HL-60 (cell line): Measurements from ENCODE around the gene KMT5C.

Experiments used
- DNase-seq, 2 experiments: peaks; one replicate each; pipeline ENCODE4 v3.0.0-alpha.2; 2010 to 2020; ENCODE audit warnings: low read depth in 1 of 2, low spot score in 1 of 2
- H3K27ac ChIP-seq: fragments of 250-450 bp; sonication (Bioruptor Pico); replicated peaks from 2 replicates; pipeline ENCODE4 v1.5.1; 2020; ENCODE audit warnings: mild to moderate bottlenecking, moderate library complexity
- H3K27me3 ChIP-seq: fragments of 250-450 bp; sonication (Bioruptor Pico); 2 replicates; pipeline ENCODE4 v1.5.1; 2021; ENCODE audit warnings: mild to moderate bottlenecking, moderate library complexity; ENCODE audit not compliant: insufficient read depth, poor library complexity, severe bottlenecking
- H3K4me3 ChIP-seq: replicated peaks from 2 replicates; pipeline ENCODE4 v1.5.1; 2011; ENCODE audit warnings: mild to moderate bottlenecking, control low read depth, low read length; ENCODE audit not compliant: insufficient read depth
- GABPA ChIP-seq: IDR thresholded peaks from 2 replicates; pipeline ENCODE4 v1.6.1; 2012; ENCODE audit warnings: low read depth
- POLR2AphosphoS5 ChIP-seq: IDR thresholded peaks from 2 replicates; pipeline ENCODE4 v1.6.1; 2012; ENCODE audit warnings: low read depth
- SPI1 ChIP-seq: IDR thresholded peaks from 2 replicates; pipeline ENCODE4 v1.6.1; 2012; ENCODE audit warnings: low read depth, mild to moderate bottlenecking, borderline replicate concordance
- TF ChIP-seq, protein P1 (sequence below): IDR thresholded peaks from one replicate; pipeline ENCODE4 v1.5.1; 2011; ENCODE audit warnings: low read length, control low read depth, inconsistent platforms; ENCODE audit not compliant: insufficient read depth
- TF ChIP-seq, protein P2 (sequence below): IDR thresholded peaks from 2 replicates; pipeline ENCODE4 v1.6.1; 2012; ENCODE audit warnings: low read depth; ENCODE audit not compliant: insufficient replicate concordance

Gene KMT5C

DNA sequence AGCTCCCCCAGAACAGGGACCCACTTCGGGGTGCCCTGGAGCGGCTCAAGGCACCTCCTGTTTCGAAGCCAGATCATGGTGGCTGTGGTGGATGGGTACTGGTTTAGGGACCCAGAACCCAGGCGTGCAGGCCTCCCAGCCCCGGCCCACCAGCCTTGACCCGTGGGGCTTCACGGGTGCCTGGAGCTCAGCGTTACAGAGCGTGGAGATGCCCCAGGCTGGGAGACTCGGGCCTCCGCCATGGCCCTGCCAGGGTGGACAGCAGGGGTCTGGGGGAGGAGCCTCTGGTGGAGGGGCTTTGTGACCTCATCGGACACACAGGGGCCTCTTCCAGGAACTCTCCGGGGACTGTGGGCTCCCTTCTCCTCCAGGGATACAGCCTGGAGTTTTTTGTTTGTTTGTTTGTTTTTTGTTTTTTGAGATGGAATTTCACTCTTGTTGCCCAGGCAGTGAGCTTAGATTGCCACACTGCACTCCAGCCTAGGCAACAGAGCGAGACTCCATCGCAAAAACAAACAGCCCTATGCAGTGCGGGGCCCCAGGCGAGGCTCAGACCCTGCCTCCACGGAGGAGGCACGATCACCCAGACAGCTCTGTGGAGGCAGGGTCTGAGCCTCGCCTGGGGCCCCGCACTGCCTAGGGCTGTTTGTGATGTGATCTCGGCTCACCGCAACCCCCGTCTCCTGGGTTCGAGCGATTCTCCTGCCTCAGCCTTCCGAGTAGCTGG, 23.5 kb downstream of the KMT5C start, which contains the start of gene GARIN5B:
TSS of gene GARIN5B (minus strand) at position 271 of the 727 bp plus-strand sequence. CDS start at position 77, 194 bp downstream.
- Histone ChIP-seq H3K27me3 (no peaks in the 10 kb centered on the region), H3K4me3 (no peak within 1 kb of the TSS), H3K27ac (no peak within 1 kb of the TSS)
- TF ChIP-seq, protein P1, sequence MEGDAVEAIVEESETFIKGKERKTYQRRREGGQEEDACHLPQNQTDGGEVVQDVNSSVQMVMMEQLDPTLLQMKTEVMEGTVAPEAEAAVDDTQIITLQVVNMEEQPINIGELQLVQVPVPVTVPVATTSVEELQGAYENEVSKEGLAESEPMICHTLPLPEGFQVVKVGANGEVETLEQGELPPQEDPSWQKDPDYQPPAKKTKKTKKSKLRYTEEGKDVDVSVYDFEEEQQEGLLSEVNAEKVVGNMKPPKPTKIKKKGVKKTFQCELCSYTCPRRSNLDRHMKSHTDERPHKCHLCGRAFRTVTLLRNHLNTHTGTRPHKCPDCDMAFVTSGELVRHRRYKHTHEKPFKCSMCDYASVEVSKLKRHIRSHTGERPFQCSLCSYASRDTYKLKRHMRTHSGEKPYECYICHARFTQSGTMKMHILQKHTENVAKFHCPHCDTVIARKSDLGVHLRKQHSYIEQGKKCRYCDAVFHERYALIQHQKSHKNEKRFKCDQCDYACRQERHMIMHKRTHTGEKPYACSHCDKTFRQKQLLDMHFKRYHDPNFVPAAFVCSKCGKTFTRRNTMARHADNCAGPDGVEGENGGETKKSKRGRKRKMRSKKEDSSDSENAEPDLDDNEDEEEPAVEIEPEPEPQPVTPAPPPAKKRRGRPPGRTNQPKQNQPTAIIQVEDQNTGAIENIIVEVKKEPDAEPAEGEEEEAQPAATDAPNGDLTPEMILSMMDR = no peak
- TF ChIP-seq, protein P2, sequence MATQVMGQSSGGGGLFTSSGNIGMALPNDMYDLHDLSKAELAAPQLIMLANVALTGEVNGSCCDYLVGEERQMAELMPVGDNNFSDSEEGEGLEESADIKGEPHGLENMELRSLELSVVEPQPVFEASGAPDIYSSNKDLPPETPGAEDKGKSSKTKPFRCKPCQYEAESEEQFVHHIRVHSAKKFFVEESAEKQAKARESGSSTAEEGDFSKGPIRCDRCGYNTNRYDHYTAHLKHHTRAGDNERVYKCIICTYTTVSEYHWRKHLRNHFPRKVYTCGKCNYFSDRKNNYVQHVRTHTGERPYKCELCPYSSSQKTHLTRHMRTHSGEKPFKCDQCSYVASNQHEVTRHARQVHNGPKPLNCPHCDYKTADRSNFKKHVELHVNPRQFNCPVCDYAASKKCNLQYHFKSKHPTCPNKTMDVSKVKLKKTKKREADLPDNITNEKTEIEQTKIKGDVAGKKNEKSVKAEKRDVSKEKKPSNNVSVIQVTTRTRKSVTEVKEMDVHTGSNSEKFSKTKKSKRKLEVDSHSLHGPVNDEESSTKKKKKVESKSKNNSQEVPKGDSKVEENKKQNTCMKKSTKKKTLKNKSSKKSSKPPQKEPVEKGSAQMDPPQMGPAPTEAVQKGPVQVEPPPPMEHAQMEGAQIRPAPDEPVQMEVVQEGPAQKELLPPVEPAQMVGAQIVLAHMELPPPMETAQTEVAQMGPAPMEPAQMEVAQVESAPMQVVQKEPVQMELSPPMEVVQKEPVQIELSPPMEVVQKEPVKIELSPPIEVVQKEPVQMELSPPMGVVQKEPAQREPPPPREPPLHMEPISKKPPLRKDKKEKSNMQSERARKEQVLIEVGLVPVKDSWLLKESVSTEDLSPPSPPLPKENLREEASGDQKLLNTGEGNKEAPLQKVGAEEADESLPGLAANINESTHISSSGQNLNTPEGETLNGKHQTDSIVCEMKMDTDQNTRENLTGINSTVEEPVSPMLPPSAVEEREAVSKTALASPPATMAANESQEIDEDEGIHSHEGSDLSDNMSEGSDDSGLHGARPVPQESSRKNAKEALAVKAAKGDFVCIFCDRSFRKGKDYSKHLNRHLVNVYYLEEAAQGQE = no peak
- no peak for TF ChIP-seq SPI1
- TF ChIP-seq GABPA = no peak
- TF ChIP-seq POLR2AphosphoS5 = no peak
- DNase-seq = no peak

DNA sequence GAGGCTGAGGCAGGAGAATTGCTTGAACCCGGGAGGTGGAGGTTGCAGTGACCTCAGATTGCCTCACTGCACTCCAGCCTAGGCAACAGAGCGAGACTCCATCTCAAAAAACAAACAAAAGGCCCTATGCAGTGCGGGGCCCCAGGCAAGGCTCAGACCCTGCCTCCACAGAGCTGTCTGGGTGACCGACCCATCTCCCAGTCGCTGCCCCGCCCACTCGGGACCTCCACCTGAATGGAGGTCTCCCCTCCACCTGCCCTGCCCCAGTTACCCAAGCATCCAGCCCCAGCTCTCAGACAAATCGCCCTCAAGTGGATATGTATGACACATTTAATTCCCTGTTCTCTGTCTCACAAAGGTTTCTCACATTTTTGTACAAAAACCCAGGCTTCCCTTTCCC, 25.6 kb downstream of the KMT5C start:
- H3K27me3 ChIP-seq = peaks cover 16% of the 10 kb centered on the region
- no peak overlapping the region for H3K27ac ChIP-seq
- no peak overlapping the region for H3K4me3 ChIP-seq
- no peak for DNase-seq
- TF ChIP-seq, protein P1 = no peak
- TF ChIP-seq SPI1 (no peak), POLR2AphosphoS5 (no peak), GABPA (no peak)
- TF ChIP-seq, protein P2 = no peak

DNA sequence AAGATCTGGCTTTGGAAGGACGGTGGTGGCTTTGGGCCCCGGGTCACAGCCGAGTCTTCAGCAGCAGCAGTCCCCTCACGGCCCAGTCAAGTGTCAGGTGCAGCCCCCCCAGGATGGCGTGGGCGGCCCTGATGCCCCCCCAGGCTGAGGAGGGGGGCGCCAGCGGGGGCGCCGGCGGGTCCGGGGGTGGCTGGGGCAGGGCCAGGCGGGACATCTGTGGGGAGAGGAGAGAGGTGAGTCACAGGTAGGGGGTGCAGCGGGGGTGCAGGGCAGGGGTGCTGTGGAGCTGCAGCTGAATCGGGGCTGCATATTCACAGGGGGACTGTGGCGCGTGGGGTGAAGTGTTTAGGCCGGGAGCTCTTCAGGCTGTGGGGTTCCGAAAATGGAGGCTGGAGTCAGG, 26.3 kb downstream of the KMT5C start:
- no peak for DNase-seq
- TF ChIP-seq, protein P2 = no peak
- no peak for TF ChIP-seq SPI1
- no peak for TF ChIP-seq GABPA
- TF ChIP-seq, protein P1 = no peak
- no peak for TF ChIP-seq POLR2AphosphoS5
- H3K27me3 ChIP-seq = peaks cover 21% of the 10 kb centered on the region
- H3K4me3 ChIP-seq = no peak overlapping the region
- no peak overlapping the region for H3K27ac ChIP-seq
